Subcutaneous adipose tissue (tissue), 4 donors: ENCODE results near the gene MYBPC2. TPM values are rescaled to one million over a fixed set of nuclear protein-coding genes. Genes with fewer than 3 reads are reported as not detected.

Experiments used
- total RNA-seq, 4 donors: library from RNA; depleted of rRNA; stranded (reverse); fragments of >200 nt; gene quantifications; one replicate each; pipeline ENCODE4 v1.1.0, GENCODE V29; 2016
- TF ChIP-seq, protein P1 (sequence below): fragments of 450-650 bp; IDR thresholded peaks from one replicate; pipeline ENCODE4 v1.5.1; 2016; ENCODE audit warnings: low read depth, mild to moderate bottlenecking, control low read depth, antibody characterized with exemption, moderate library complexity

MYBPC2 gene
- total RNA-seq, 4 donors from 2014 or later: not detected

DNA sequence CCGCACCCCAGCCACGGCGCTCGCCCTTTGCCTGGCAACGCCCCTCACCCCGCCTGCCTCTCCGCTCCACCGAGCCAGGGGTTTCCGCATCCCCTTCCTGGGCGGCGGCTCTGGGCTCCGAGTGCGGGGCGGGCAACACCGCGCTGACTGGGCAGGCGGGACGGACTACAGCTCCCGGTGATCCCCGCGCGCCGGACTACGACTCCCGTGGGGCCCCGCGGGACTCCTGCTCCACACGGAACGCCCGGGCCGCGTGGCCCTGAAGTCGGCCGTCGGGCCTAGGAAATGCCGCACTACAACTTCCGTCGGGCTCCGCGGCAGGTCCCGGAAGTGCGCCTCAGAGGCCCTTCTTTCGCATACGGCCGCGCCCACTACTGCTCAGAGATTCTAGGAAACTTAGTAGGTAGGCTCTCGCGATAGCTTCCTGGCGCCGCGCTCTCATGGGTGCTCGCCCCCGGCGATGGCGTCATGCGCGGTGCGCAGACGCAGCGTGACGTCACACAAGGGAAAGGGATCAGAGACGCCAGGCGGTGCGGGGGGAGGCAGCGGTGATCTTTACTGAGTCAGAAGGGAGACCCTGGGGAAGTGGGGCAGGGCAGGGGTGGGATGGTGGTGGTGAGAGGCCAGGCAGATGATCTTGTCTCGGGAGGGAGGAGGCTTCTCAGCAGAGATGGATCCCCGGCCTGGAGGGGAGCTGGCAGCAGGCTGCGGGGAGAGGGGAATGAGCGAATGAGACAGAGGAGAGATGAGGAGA, 78.6 kb downstream of the MYBPC2 start, which contains the start of gene JOSD2:
JOSD2 (minus strand) TSS at position 123 of the 754 bp plus-strand sequence. CDS start 760 bp downstream, outside the sequence.
- TF ChIP-seq, protein P1, sequence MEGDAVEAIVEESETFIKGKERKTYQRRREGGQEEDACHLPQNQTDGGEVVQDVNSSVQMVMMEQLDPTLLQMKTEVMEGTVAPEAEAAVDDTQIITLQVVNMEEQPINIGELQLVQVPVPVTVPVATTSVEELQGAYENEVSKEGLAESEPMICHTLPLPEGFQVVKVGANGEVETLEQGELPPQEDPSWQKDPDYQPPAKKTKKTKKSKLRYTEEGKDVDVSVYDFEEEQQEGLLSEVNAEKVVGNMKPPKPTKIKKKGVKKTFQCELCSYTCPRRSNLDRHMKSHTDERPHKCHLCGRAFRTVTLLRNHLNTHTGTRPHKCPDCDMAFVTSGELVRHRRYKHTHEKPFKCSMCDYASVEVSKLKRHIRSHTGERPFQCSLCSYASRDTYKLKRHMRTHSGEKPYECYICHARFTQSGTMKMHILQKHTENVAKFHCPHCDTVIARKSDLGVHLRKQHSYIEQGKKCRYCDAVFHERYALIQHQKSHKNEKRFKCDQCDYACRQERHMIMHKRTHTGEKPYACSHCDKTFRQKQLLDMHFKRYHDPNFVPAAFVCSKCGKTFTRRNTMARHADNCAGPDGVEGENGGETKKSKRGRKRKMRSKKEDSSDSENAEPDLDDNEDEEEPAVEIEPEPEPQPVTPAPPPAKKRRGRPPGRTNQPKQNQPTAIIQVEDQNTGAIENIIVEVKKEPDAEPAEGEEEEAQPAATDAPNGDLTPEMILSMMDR: no peak

DNA sequence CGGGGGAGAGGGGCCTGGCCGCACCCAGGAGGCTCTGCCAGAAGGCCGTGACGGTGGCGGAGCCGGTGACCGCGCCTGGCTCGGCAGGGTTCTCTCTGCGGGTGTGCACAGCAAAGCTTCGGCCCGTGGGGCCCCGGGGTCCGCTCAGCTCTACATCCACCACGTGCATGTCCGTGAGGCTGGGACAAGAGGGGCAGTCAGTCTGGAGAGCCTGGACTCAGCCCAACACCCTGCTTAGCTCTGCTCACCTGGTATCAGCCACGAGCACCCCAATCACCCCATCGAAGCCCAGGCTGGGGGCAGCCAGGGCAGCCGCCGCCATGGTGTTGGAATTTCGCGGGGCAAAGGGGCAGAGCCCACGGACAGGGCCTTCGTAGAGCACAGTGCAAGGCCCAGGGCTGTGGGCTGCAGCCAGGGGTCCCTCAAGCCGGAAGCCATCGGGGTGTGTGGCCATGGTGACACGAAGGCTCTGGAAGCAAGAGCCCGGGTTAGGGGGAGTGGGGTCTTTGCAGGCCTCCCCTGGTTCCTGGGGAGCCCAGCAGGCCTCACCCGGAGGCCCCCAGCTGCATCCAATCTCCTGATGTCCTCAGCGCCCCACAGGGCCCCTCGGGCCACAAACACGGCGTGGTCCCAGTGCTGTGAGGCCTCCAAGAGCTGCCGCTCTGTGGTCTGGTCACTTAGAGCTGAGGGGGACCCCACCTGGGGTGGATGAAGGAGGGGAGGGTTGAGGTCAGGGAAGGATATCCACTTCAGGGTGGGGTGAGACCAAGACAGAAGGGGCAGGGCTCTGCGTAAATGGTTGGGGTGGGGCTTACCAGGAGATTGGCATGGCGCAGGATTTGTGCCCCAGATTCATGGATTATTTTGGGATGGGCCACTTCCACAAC, 79.7 kb downstream of the MYBPC2 start:
- TF ChIP-seq, protein P1: no peak

DNA sequence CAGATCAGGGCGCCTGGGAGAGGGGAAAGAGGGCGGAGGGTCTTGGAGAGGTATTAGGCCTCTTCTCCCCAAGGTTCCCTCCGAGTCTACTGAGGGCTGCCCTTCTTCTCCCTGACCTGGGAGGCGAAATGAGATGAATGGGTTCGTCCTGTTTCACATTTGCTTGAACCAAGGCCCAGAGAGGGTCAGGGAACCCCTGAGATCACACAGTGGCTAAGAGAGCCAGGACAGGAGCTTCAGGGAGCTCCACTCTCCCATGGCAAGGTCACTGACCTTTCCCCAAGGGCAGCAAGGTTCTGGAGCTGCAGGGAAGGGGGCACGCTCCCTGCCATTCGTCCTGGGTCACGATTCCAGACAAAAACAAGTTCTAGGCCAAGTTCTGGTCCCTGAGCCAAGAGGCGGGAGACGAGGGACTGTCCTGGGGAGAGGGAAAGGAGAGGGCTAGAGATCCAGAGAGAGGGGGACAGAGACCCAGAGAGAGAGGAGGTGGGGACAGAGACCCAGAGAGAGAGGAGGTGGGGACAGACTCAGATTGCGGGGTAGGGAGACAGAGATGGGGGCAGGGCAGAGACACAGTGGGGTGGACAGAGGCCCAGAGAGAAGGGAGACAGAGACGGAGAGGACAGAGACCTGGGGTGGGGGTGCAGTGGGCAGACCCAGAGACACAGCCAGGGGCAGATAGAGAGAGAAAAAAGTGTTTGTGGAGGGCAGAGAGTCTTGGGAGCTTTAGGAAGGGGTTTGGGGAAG, 80.5 kb downstream of the MYBPC2 start:
- TF ChIP-seq, protein P1: no peak

DNA sequence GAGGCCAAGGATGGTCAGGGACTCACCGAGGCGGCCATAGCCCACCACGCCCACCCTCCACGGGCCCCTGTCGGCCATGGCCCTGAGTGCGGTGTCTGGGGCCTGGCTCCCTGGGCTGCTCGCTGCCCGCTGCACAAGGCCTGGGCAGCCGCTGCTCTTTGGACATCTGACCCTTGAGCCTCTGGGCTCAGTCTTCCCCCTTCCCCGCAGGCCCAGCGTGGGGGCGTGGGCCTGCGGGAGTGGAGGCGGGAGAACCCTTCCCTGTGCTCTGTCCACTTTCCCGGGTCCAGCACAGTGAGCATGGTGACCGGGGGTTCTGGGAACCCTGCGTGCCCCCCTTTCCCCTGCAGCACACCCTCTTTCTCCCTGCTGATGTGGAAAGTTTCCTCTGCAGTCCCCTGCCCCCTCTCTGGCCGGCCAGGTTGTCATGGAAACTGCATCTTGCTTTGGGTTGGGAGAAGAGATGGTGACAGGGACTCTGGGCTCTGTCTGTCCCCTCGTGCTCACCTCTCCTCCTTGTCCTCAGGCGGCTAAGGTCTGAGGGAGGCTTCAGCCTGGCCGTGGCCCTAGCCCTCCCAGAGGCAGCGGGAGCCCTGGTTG, 81.2 kb downstream of the MYBPC2 start, which contains the start of gene ASPDH:
ASPDH (minus strand) TSS at position 168 of the 600 bp plus-strand sequence; CDS start at position 78, 90 bp downstream.
- TF ChIP-seq, protein P1: no peak

DNA sequence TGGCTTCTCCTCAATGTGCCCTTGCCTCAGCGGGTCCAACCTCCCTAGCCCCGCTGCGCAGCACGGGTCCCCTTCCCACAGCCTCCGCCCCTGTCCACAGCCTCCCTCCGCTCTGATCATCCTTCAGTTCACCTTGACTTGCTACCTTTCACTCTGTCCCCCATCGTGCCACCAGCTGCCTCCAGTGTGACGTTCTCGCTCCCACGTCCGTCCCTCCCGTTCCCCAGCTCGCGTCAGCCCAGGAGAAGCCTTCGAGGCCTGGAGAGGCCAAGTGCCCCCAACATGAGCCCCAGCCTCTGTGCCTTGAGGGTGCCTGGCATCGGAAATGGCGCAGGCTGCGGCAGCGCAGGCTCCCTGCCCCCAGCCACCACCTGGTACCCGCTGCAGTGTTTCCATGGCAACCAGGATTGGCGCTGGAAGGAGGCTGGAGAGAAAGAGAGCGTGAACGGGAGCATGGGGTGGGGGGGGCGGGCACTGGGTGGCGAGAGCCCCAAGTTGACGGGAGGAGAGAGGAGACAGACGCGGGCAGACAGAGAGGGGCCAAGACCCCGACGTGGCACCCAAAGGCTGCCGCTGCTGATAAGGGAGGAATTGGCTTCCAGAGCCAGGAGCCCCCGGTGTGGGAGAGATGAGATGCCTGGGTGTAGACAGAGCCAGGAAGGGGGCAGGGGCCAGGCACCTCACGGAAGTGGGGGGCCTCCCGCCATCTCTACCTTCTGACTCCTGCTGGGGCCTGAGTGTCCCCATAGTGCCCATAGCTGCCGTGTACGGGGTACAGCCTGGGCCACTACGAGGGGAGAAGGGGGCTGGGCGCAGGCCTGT, 81.9 kb downstream of the MYBPC2 start:
- TF ChIP-seq, protein P1: no peak

DNA sequence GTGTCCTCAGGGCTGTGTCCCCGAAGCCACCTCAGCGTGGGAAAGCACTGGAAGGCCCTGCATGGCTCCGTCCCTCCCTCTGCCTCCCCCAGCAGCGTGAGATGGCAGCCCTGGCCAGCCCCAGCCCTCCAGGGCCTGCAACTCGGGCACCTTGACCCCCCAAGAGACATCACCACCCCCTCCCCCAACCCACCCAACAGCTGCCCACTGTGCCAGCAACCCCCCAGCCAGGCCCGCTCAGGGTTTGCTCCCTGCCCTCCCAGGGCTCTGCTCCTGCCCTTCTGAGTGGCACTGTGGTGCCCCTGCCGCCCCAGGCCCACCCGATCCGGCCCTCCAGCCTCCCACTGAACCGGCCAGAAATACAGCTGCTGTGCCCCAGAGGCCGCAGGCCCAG, 82.5 kb downstream of the MYBPC2 start:
- TF ChIP-seq, protein P1: no peak
